ENCODE results near the gene MAOA.
"Not testable (repeated sequence)": the region's sequence is repeated elsewhere in the genome, so short reads cannot be mapped to it uniquely, and the experiment has no call there.

The MAOA gene

DNA sequence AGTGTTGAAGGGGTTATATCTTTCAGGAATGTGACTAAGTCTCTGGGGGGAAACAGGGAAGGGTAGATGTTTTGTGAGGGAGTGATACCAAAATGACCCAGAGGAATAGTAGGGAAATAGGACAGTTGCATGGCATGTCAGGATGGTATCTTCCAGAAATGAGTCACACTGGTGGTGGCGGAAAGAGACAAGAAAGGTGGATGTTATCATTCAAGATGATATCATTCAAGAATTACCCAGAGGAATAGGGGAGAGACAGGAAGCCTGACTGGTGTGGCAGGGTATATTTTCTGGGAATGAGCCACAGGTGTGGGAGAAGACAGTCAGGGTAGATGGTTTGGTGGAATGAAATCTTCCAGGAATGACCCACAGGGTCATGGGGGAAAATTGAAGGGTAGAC, 61.1 kb downstream of the MAOA start:
- DNase-seq (ENCODE audit: low spot score) = no peak

DNA sequence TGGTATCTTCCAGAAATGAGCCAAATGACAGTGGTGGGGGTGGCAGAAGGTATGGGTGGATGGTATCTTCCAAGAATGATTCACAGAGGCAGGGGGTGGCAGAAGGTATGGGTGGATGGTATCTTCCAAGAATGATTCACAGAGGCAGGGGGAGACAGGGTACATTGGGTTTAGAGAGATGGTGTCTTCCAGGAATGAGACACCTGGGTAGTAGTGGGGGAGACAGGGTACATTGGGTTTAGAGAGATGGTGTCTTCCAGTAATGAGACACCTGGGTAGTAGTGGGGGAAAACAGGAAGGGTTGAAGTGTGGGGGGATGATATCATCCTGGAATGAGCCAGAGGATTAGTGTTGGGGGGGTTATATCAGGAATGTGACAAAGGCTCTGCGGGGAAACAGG, 62.0 kb downstream of the MAOA start:
- no peak for DNase-seq (ENCODE audit: low spot score)

DNA sequence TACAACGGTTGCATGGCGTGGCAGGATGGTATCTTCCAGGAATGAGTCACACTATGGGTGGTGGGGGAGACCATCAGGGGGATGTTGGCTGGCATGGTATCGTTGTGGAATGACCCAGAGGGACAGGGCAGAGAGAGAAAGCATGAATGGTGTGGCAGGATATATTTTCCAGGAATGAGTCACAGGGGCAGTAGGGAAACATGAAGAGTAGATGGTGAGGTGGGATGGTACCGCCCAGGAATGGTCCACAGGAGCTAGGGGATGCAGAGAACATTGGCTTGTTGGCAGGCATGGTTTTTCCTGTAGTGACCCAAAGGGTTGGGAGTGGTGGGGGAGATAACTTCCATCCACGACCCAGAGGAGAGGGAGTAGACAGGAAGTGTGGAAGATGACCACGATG, 62.4 kb downstream of the MAOA start:
- DNase-seq (ENCODE audit: low spot score) = no peak

DNA sequence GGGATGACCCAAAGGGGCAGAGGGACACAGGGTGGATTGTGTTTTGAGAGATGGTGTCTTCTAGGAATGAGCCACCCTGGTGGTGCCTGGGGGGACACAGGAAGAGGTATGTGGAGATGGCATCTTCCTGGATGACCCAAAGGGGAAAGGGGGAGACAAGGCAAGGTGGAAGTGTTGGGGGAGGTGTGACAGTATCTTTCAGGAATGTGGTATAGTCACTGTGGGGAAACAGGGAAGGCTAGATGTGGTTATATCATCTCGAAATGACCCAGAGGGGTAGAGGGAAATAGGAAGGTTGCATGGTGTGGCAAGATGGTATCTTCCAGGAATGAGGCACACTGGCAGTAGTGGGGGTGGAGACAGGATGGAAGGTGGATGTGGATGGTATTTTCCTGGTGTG, 62.9 kb downstream of the MAOA start:
- DNase-seq (ENCODE audit: low spot score) = no peak

DNA sequence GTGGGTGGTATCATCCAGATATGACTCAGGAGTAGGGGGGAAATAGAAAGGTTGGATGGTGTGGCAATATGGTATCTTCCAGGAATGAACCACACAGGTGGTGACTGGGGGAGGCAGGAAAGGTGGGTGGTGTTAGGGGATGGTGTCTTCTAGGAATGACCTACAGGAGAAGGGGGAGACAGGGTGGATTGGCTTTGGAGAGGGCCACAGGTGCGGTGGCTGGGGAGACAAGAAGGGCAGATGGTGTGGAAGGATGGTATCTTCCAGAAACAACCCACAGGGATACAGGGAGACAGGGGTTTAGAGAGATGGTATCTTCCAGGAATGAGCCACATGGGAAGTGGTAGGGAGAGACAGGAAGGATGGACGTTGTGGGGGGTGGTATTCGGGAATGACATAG, 64.0 kb downstream of the MAOA start:
- no peak for DNase-seq (ENCODE audit: low spot score)

DNA sequence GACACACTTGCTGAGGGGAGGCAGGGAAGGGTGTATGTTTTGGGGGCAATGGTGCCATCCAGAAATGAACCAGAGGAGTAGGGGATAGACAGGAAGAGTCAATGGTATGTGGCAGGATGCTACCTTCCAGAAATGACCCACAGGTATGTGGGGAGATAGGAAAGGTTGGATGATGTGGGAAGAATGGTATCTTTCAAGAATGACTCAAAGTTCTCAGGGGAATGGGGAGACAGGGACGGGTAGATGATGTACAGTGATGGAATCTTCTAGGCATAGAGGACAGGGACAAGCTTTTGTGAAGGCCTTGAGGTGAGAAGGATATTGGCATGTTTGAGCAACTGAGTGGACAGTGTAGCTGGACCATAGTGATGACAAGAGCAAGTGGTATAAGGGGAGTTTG, 64.9 kb downstream of the MAOA start:
- no peak for DNase-seq (ENCODE audit: low spot score)

DNA sequence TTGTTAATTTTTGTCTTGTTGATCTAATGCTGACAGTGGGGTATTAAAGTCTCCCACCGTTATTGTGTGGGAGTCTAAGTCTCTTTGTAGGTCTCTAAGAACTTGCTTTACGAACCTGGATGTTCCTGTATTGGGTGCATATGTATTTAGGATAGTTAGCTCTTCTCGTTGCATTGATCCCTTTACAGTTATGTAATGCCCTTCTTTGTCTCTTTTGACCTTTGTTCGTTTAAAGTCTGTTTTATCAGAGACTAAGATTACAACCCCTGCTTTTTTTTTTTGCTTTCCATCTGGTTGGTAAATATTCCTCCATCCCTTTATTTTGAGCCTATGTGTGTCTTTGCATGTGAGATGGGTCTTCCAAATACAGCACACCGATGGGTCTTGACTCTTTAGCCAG, 69.1 kb downstream of the MAOA start:
- not testable (repeated sequence) for DNase-seq (ENCODE audit: low spot score)

DNA sequence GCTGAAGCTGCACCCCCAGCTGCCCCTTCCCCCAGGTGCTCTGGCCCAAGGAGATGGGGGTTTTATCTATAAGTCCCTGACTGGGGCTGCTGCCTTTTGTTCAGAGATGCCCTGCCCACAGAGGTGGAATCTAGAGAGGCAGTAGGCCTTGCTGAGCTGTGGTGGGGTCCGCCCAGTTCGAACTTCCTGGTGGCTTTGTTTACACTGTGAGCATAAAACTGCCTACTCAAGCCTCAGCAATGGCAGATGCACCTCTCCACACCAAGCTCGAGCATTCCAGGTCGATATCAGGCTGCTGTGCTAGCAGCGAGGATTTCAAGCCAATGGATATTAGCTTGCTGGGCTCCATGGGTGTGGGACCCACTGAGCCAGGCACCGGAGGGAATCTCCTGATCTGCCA, 71.2 kb downstream of the MAOA start:
- not testable (repeated sequence) for DNase-seq (ENCODE audit: low spot score)

DNA sequence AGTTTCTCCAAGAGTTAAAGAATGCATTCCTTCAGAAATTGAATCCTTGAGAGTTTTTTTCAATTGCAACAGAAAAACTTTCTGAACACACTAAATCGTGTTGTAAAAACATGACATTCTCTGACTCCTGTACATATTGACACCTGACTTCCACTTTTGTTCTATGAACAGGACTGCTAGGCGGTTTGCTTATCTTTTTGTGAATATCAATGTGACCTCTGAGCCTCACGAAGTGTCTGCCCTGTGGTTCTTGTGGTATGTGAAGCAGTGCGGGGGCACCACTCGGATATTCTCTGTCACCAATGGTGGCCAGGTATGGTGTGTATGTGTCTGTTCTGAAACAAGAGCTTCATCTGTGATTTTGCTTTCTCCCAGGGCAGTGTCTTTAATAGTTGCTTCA, 71.9 kb downstream of the MAOA start:
- no peak for DNase-seq (ENCODE audit: low spot score)

DNA sequence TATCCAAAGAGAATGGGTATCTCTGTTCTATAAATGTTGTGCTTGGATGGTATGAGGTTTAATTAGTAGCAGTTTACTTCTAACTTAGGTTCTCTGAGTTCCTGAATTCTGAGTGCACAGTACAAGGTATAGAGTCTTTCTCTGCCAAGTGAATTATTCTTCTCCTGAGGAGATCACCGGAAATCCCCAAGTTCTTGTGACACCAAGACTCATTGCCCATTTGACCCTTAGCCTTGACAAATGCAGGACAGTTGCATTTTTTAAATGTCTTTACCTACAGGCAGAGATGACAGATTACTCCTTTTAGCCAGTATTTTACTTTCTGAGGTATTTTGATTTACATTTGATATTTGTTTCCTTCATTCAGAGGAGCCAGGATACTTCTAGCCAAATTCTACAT, 72.9 kb downstream of the MAOA start:
- DNase-seq (ENCODE audit: low spot score) = no peak

DNA sequence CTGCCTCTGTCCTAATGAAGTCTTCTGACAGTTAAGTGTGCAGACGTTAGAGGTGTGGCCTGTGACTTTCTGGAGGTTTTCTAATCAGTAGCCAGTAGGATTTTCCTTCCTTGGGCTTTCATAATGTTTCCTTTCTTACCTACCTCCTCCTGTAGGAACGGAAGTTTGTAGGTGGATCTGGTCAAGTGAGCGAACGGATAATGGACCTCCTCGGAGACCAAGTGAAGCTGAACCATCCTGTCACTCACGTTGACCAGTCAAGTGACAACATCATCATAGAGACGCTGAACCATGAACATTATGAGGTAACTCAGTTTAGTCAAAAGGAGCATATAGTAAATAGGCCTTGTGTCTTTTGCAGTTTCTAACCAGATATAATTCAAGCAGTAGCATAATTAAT, 75.0 kb downstream of the MAOA start:
- DNase-seq (ENCODE audit: low spot score) = no peak

DNA sequence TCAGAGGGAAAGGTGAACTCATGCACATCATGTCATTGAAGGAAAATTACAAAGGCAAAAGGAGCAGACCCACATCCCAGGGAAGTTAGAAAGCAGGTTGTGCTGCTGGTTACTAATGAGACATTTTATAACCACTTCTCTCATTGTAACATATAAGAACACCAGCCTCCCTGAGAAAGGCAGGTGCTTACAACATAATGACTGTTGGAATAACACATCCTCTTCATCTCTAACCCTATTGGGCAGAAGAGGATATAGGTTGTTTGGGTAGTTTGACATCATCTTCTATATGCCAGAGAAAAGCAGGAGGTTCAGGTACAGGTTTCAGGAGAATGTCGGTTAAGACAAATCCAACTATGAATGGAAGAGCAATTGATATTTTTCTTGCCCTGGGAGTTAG, 77.6 kb downstream of the MAOA start:
- no peak for DNase-seq (ENCODE audit: low spot score)

DNA sequence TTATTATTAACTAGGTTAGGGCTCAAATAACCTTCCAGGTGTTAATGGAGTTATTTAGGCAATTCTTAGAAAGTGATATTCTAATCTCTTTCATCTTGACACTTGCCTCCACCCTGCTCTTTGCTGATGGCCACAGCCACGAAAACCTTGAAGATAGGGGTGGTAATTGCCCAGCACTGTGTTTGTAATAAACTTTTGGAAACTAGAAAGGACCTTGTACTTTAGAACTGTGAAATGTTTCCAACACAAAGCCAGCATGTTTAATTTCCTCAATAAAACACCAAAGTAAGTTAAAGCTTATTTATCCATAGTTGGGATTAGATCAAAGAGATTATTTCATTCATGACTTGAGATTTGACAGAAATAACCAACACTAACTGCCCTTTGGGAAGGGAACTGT, 78.3 kb downstream of the MAOA start:
- DNase-seq (ENCODE audit: low spot score) = no peak

DNA sequence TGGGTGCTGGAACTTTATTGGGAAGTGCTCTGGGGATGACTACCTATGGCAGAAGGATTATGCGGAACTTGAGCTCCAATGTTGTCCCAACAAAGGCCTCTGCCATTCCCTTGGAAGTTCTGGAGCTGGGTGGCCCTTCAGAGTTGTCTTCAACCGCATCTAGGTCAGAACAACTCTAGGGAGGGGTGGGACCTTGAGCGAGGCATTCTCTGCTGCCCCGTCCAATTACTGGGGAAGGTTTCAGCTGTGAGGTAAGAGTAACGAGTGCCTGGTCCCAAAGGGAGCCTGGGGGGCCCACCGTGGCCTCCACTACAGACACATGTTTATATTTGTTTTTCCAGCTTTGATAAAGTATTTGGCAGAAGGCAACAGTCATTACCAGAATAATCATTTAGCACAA, 79.4 kb downstream of the MAOA start:
- DNase-seq (ENCODE audit: low spot score) = no peak

DNA sequence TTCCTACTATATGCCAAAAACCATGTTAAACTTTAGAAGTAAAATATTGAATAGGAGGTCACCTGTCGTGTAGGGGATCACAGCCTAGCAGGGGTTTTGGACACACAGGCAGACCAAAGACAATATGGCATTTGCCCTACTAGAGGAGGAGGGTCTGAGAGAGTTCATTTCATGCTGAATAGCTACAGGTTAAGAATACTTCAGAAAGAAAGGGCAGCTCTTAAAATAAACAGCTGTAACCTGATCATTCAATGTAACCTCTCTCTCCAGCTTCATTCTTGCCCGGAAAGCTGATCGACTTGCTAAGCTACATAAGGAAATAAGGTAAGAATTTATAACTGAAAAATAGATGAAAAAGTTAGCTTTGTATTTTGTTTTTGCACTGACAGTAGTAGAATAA, 79.9 kb downstream of the MAOA start:
- no peak for DNase-seq (ENCODE audit: low spot score)

DNA sequence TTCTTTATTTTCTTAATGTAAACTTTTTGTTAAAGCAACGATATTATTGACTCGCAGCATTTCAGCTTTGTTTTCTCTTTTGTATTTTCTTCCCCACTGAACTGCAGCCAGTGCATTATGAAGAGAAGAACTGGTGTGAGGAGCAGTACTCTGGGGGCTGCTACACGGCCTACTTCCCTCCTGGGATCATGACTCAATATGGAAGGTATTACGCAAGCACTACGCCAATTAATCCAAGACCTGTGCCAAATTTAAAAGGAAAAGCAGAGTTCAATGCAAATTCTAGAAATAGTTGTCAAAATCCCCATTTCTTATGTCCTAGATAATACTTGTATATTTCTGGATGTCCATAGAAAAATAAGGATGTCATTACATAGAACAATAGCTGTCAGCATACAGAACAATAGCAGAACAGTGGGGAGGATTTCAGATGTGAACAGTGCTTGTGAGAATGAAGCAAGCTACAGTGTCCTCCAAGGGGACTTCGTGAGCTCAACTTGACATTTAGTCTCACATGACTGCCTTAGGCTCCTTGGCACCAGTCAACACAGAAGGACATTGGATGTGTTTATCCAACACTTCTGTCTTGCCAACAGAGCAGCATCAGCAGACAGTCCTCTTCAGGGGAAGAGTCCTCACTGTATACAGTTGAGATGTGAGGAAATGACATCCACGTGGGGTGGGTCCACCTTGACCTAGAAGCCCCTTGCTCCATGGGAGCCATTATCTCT, 85.9 kb downstream of the MAOA start:
- DNase-seq (ENCODE audit: low spot score) = no peak

DNA sequence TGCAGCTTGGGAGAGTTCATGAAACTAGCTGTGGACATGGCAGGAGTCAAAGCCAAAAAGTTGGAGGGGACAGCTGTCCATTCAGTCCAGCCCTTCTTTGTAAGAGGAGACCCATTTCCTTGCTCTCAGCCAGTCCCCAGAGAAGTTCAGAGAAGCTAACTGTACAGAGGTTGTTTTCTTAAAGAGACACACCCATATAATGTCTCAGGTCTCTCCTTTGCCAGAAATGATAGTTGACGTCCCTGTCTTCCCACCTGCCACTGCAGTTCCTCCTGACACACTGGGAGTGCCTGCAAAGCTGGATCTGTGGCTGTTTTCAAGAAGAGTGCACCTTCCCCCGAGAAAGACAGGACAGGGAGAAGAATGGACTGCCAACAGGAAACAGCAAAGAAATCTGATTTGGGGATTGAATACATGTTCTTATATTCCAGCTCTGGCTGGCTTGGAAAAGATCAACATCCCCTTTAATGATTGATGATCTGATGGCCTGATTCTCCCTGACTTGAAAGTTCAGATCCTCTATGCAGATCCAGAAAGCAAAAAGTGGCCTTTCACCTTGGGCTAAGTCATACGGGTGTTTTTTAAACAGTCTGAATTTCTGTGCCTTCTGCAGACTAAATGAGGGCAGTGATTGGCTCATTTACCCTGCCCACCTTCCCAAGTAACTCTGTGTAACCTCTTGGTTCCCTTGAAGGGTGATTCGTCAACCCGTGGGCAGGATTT, 87.2 kb downstream of the MAOA start:
- DNase-seq (ENCODE audit: low spot score) = no peak

DNA sequence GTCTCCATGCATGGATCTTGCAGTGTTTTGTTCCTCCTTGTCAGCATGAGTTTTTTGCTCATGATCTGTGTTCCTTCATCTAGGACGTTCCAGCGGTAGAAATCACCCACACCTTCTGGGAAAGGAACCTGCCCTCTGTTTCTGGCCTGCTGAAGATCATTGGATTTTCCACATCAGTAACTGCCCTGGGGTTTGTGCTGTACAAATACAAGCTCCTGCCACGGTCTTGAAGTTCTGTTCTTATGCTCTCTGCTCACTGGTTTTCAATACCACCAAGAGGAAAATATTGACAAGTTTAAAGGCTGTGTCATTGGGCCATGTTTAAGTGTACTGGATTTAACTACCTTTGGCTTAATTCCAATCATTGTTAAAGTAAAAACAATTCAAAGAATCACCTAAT, 88.2 kb downstream of the MAOA start:
- DNase-seq (ENCODE audit: low spot score) = no peak

DNA sequence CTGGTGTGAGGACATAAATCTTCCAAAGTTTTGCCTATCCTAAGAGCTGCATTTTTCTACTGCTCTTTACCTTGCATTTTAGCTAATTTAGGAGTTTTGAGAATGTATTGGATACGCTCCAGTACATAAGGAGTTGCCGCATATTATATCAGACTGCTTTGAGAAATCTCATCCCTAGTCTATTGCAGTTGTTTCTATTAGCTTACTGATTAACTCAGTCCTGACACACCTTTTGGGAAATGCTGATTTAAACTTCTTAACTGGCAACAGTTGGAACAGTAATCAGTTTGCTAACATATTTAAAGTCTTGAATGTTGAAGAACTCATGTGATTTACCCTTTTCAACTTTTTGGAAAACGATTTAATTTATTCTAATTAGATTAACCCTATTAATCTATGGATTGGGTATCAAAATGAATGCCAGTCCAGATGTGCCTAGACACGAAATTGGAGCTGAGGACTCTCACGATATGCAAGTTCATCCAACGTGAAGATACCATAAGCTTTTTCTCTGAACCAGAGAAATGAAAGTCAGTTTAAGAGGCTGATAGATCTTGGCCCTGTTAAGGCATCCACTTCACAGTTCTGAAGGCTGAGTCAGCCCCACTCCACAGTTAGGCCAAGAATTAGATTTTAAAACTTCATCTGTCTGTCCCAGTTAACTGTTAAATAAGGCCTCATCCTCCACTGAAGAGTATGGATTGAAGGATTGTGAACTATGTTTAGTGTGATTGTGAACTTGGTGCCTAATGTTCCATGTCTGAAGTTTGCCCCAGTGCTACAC, 90.0 kb downstream of the MAOA start:
- peak; percentile 5 for DNase-seq (ENCODE audit: low spot score)

DNA sequence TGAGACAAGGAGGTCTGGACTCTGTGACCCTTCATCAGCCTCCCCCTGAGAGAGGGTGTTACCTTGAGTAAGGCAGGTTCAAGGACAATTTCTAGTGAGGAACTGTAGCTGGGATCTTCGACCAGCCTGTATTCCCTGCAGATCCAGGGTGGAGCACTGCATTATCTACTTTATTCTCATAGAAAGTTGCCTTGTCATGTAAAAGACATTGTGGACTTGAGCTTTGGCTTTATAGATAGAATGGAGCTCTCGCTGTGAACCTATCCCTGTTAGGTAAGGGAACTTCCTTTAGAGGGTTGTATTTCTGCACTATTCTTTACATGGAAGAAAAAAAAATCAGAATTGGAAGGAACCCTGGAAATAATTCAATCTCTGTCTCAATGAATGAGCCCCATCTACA, 91.4 kb downstream of the MAOA start:
- DNase-seq (ENCODE audit: low spot score) = no peak

DNA sequence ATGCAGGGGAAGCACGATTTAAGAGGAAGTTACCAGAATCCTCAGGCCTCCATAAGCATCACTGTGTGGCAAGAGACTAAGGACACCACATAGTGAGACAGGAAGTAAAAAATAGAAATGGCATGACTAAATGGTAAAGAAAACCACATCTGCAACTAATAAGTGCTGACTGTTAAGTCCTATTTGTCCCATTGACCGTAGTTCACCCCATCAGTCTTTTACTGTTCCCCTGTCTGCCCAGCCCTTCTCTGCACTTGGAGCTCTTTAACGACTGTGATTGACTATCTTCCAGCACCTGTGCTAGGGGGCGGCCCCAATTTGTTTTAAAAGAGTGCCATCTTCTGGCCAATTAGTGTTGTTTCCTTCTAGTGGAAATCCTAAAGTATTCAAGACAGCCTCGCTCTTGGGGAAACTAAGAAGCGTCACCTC, 94.2 kb downstream of the MAOA start:
- peak; percentile 35 for DNase-seq (ENCODE audit: low spot score)

DNA sequence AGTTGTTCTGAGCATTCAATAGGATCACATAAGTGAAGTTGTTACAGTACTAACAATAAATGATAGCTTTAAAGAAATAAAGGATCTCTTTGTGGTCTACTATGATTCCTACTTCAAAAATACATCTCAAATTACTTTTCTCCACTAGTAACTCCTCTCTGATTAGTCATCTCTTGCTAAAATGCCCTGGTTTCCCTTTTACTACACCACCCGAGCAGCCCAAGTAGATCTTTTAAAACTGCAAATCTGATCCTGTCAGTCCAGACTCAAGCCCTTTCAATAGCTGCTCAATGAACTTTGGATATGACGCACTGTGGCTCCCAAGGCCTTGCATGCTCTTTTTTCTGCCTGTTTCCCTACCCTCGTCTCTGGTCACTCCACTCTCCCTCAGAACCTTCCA, 97.5 kb downstream of the MAOA start:
- no peak for DNase-seq (ENCODE audit: low spot score)

DNA sequence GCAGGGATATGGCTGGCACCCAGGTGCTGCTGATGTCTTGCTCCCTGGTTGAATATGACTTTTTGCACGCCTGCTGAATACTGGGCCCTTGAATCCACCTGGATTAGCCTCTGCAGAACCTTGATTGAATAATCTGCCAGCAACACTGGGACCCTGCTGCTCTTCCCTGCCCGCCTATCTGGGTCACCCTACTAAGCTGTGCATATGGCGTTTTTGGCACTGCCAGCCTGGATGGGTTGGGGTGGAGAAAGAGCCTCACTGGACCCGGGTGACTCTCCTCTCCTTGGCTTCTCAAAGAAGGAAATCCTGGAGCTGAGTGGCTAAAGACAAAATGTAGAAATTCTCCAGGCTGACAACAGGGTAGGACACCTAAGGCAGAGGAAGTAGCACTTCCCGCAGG, 100.0 kb downstream of the MAOA start:
- DNase-seq (ENCODE audit: low spot score) = no peak
